ENCODE data around the gene OR11H7.
"Not testable (repeated sequence)": the region's sequence is repeated elsewhere in the genome, so short reads cannot be mapped to it uniquely, and the experiment has no call there.

Gene OR11H7

GRCh38 chr14:20280265-20280664 lies 51.5 kb downstream of the OR11H7 start:
- not testable (repeated sequence) for DNase-seq
